Liver (tissue), 9 donors: ENCODE data around the gene PRRT1B. TPM values are rescaled to one million over a fixed set of nuclear protein-coding genes. Genes with fewer than 3 reads are reported as not detected.
"Not testable (repeated sequence)": the region's sequence is repeated elsewhere in the genome, so short reads cannot be mapped to it uniquely, and the experiment has no call there.

Source experiments
- DNase-seq: peaks from one replicate; pipeline ENCODE4 v3.0.0-alpha.2; 2017; ENCODE audit warnings: low spot score
- H3K27ac ChIP-seq, 2 donors: one replicate each; pipeline ENCODE4 v1.7.0; 2013; ENCODE audit warnings: inconsistent platforms in 2 of 2, low read length in 2 of 2, control low read depth in 1 of 2, low read depth in 1 of 2, mild to moderate bottlenecking in 1 of 2
- H3K27me3 ChIP-seq, 4 donors: one replicate each; pipeline versions ENCODE4 v1.6.1 to v1.7.0; 2013; ENCODE audit warnings: low read length in 3 of 4, inconsistent platforms in 1 of 4, mild to moderate bottlenecking in 1 of 4, moderate library complexity in 1 of 4; ENCODE audit not compliant: control insufficient read depth in 4 of 4, insufficient read depth in 4 of 4
- H3K36me3 ChIP-seq, 4 donors: one replicate each; pipeline versions ENCODE4 v1.6.1 to v1.7.0; 2013; ENCODE audit warnings: low read length in 3 of 4, mild to moderate bottlenecking in 3 of 4, low read depth in 1 of 4, moderate library complexity in 1 of 4; ENCODE audit not compliant: control insufficient read depth in 4 of 4, insufficient read depth in 3 of 4
- H3K4me1 ChIP-seq, 4 donors: one replicate each; pipeline versions ENCODE4 v1.6.1 to v1.7.0; 2013; ENCODE audit warnings: low read length in 3 of 4, mild to moderate bottlenecking in 3 of 4, moderate library complexity in 1 of 4; ENCODE audit not compliant: control insufficient read depth in 4 of 4, insufficient read depth in 4 of 4
- H3K4me3 ChIP-seq, 3 donors: one replicate each; pipeline versions ENCODE4 v1.6.1 to v1.7.0; 2013; ENCODE audit warnings: low read length in 3 of 3, control low read depth in 1 of 3, low read depth in 1 of 3, mild to moderate bottlenecking in 1 of 3
- H3K9ac ChIP-seq, 2 donors: one replicate each; pipeline ENCODE4 v1.7.0; 2013; ENCODE audit warnings: low read length in 2 of 2, mild to moderate bottlenecking in 2 of 2, moderate library complexity in 2 of 2, control low read depth in 1 of 2, low read depth in 1 of 2
- H3K9me3 ChIP-seq, 4 donors: one replicate each; pipeline versions ENCODE4 v1.6.1 to v1.7.0; 2013; ENCODE audit warnings: low read length in 3 of 4; ENCODE audit not compliant: control insufficient read depth in 4 of 4
- EGR1 ChIP-seq, 2 donors: IDR thresholded peaks; 2 replicates each; pipeline ENCODE4 v1.6.1; 2016 to 2018; ENCODE audit warnings: antibody characterized with exemption in 2 of 2, low read depth in 2 of 2
- FOXA1 ChIP-seq: IDR thresholded peaks from 2 replicates; pipeline ENCODE4 v1.6.1; 2016; ENCODE audit warnings: antibody characterized with exemption
- GABPA ChIP-seq, 2 donors: IDR thresholded peaks in 1 of 2; conservative IDR thresholded peaks in 1 of 2; 2 replicates each; pipeline ENCODE4 v1.6.1; 2016; ENCODE audit warnings: antibody characterized with exemption in 2 of 2, mild to moderate bottlenecking in 1 of 2, moderate library complexity in 1 of 2
- HNF4G ChIP-seq: IDR thresholded peaks from 2 replicates; pipeline ENCODE4 v1.6.1; 2016; ENCODE audit warnings: antibody characterized with exemption
- JUND ChIP-seq, 2 donors: IDR thresholded peaks; 2 replicates each; pipeline ENCODE4 v1.6.1; 2016; ENCODE audit warnings: antibody characterized with exemption in 2 of 2
- RAD21 ChIP-seq, 2 donors: IDR thresholded peaks; 2 replicates each; pipeline ENCODE4 v1.6.1; 2016; ENCODE audit warnings: antibody characterized with exemption in 2 of 2, mild to moderate bottlenecking in 2 of 2
- RXRA ChIP-seq, 2 donors: IDR thresholded peaks; 2 replicates each; pipeline ENCODE4 v1.6.1; 2017 to 2018; ENCODE audit warnings: antibody characterized with exemption in 2 of 2, mild to moderate bottlenecking in 1 of 2
- SP1 ChIP-seq: IDR thresholded peaks from 2 replicates; pipeline ENCODE4 v1.6.1; 2018; ENCODE audit warnings: antibody characterized with exemption, mild to moderate bottlenecking
- TAF1 ChIP-seq: conservative IDR thresholded peaks from 2 replicates; pipeline ENCODE4 v1.6.1; 2016; ENCODE audit warnings: antibody characterized with exemption, mild to moderate bottlenecking
- WGBS: extraction: QIAGEN DNeasy Blood & Tissue Kit; methylation state at CpG from one replicate; pipeline ENCODE4 v1.1.7; 2013; 5-methylcytosine and 5-hydroxymethylcytosine counted together
- polyA plus RNA-seq, 2 donors: library from polyadenylated mRNA; stranded (reverse) in 1 of 2; unstranded in 1 of 2; fragments of 200-250 nt in 1 of 2; fragments of >200 nt in 1 of 2; fragmentation: Nextera tagmentation in 1 of 2; extraction: Ambion mirVana in 1 of 2; gene quantifications; one replicate each; pipeline versions ENCODE4 v1.2.1 to v1.2.3, GENCODE V29; 2013 to 2015
- total RNA-seq, 2 donors: library from RNA; depleted of rRNA; stranded (reverse); fragments of >200 nt; gene quantifications; one replicate each; pipeline ENCODE4 v1.2.3, GENCODE V29; 2014
- TF ChIP-seq, protein P1 (sequence below): IDR thresholded peaks from 2 replicates; pipeline ENCODE4 v1.6.1; 2016; ENCODE audit warnings: antibody characterized with exemption
- TF ChIP-seq, protein P2 (sequence below): IDR thresholded peaks from 2 replicates; pipeline ENCODE4 v1.6.1; 2016; ENCODE audit warnings: antibody characterized with exemption
- TF ChIP-seq, protein P3 (sequence below): IDR thresholded peaks from 2 replicates; pipeline ENCODE4 v1.6.1; 2016; ENCODE audit warnings: antibody characterized with exemption, mild to moderate bottlenecking
- donor health status: healthy.
- donor health status: healthy.
- donor health status: healthy.
- donor health status: healthy.
- donor health status: healthy.

The PRRT1B gene
- total and polyA plus RNA-seq, 4 donors: 0.15 to 1.9 (median 1.4) TPM

DNA sequence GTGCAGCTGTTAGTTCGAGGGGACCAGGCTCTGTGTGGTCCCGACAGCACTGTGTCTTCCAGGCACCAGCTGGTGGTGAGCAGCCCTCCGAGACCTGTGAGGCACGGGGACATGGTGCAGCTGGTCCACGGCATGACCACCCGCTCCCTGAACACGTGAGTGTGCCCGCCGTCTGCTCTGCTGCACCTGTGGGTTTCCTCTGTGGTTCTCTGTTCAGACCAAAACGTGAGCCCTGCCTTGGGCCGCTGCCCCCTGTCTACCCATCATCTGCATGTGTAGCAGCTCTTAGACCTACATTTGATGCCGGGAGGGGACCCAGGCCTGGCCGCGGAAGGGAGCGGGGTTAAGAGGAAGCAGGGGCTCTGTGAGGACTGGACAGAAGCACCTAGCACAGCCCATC lies 32.1 kb upstream of the PRRT1B start:
- 94% methylated on average over 15 of the region's 15 CpGs for whole genome bisulfite sequencing
- H3K36me3 ChIP-seq: peaks cover 0 to 45% (median 31%) of the 10 kb centered on the region in 4 donors
- no peaks in the 10 kb centered on the region for H3K4me1 ChIP-seq
- DNase-seq: no peak
- no peak overlapping the region for H3K9ac ChIP-seq
- H3K4me3 ChIP-seq: no peak overlapping the region
- peaks cover 0 to 6% (median 0%) of the 10 kb centered on the region in 4 donors for H3K9me3 ChIP-seq
- no peaks in the 10 kb centered on the region for H3K27me3 ChIP-seq
- no peak for TF ChIP-seq FOXA1
- TF ChIP-seq RXRA (IDR thresholded peaks at IDR 0.05): no peak
- TF ChIP-seq GABPA (IDR thresholded peaks at IDR 0.05 in 1 of 2, conservative IDR thresholded peaks at IDR 0.05 in 1 of 2): no peak
- no peak for TF ChIP-seq HNF4G
- TF ChIP-seq, protein P1, sequence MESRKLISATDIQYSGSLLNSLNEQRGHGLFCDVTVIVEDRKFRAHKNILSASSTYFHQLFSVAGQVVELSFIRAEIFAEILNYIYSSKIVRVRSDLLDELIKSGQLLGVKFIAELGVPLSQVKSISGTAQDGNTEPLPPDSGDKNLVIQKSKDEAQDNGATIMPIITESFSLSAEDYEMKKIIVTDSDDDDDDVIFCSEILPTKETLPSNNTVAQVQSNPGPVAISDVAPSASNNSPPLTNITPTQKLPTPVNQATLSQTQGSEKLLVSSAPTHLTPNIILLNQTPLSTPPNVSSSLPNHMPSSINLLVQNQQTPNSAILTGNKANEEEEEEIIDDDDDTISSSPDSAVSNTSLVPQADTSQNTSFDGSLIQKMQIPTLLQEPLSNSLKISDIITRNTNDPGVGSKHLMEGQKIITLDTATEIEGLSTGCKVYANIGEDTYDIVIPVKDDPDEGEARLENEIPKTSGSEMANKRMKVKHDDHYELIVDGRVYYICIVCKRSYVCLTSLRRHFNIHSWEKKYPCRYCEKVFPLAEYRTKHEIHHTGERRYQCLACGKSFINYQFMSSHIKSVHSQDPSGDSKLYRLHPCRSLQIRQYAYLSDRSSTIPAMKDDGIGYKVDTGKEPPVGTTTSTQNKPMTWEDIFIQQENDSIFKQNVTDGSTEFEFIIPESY: no peak
- TF ChIP-seq, protein P2, sequence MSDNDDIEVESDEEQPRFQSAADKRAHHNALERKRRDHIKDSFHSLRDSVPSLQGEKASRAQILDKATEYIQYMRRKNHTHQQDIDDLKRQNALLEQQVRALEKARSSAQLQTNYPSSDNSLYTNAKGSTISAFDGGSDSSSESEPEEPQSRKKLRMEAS: no peak
- TF ChIP-seq, protein P3, sequence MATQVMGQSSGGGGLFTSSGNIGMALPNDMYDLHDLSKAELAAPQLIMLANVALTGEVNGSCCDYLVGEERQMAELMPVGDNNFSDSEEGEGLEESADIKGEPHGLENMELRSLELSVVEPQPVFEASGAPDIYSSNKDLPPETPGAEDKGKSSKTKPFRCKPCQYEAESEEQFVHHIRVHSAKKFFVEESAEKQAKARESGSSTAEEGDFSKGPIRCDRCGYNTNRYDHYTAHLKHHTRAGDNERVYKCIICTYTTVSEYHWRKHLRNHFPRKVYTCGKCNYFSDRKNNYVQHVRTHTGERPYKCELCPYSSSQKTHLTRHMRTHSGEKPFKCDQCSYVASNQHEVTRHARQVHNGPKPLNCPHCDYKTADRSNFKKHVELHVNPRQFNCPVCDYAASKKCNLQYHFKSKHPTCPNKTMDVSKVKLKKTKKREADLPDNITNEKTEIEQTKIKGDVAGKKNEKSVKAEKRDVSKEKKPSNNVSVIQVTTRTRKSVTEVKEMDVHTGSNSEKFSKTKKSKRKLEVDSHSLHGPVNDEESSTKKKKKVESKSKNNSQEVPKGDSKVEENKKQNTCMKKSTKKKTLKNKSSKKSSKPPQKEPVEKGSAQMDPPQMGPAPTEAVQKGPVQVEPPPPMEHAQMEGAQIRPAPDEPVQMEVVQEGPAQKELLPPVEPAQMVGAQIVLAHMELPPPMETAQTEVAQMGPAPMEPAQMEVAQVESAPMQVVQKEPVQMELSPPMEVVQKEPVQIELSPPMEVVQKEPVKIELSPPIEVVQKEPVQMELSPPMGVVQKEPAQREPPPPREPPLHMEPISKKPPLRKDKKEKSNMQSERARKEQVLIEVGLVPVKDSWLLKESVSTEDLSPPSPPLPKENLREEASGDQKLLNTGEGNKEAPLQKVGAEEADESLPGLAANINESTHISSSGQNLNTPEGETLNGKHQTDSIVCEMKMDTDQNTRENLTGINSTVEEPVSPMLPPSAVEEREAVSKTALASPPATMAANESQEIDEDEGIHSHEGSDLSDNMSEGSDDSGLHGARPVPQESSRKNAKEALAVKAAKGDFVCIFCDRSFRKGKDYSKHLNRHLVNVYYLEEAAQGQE: no peak
- no peak overlapping the region for H3K27ac ChIP-seq

DNA sequence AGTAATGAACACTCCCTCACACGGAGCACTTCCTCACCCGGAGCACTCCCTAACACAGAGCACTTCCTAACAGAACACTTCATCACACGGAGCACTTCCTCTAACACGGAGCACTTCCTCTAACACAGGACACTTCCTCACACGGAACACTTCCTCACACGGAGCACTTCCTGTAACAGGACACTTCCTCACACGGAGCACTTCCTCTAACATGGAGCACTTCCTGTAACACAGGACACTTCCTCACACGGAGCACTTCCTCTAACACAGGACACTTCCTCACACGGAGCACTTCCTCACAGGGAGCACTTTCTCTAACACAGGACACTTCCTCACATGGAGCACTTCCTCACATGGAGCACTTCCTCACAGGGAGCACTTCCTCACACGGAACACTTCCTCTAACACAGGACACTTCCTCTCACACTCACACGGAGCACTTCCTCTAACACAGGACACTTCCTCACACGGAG lies 29.7 kb upstream of the PRRT1B start:
- H3K9ac ChIP-seq, H3K27me3 ChIP-seq, H3K4me3 ChIP-seq, H3K4me1 ChIP-seq, DNase-seq, H3K9me3 ChIP-seq, H3K27ac ChIP-seq: not testable (repeated sequence)
- peak; percentile 21 to 77 for TF ChIP-seq EGR1 (IDR thresholded peaks at IDR 0.05; ENCODE audit: low read depth in 2 of 2)
- 77% methylated on average over 12 of the region's 12 CpGs for WGBS
- H3K36me3 ChIP-seq: peaks cover 5 to 60% (median 39%) of the 10 kb centered on the region in 4 donors

DNA sequence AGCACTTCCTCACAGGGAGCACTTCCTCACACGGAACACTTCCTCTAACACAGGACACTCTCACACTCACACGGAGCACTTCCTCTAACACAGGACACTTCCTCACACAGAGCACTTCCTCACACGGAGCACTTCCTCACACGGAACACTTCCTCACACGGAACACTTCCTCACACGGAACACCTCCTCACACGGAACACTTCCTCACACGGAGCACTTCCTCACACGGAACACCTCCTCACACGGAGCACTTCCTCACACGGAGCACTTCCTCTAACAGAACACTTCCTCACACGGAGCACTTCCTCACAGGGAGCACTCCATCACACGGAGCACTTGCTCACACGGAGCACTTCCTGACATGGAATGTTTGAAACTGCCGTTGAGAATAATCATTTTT lies 29.2 kb upstream of the PRRT1B start:
- 79% methylated on average over 15 of the region's 15 CpGs for WGBS
- Histone ChIP-seq H3K4me3 (no peak overlapping the region), H3K9me3 (peaks cover 0 to 6% (median 0%) of the 10 kb centered on the region in 4 donors), H3K9ac (no peak overlapping the region), H3K36me3 (peaks cover 5 to 58% (median 36%) of the 10 kb centered on the region in 4 donors), H3K27ac (no peak overlapping the region), H3K4me1 (no peaks in the 10 kb centered on the region), H3K27me3 (no peaks in the 10 kb centered on the region)
- no peak for DNase-seq
- TF ChIP-seq JUND (IDR thresholded peaks at IDR 0.05) (no peak), RXRA (IDR thresholded peaks at IDR 0.05) (no peak), SP1 (no peak), TAF1 (no peak), RAD21 (IDR thresholded peaks at IDR 0.05) (no peak), EGR1 (IDR thresholded peaks at IDR 0.05; ENCODE audit: low read depth in 2 of 2) (peak in 1 of 2 donors; percentile 62)
- TF ChIP-seq, protein P1: no peak
